Liver (tissue), 9 donors: ENCODE data around the gene RANBP17. TPM values are rescaled to one million over a fixed set of nuclear protein-coding genes. Genes with fewer than 3 reads are reported as not detected.

Experiments
- DNase-seq: peaks from one replicate; pipeline ENCODE4 v3.0.0-alpha.2; 2017; ENCODE audit warnings: low spot score
- H3K27ac ChIP-seq, 2 donors: one replicate each; pipeline ENCODE4 v1.7.0; 2013; ENCODE audit warnings: inconsistent platforms in 2 of 2, low read length in 2 of 2, control low read depth in 1 of 2, low read depth in 1 of 2, mild to moderate bottlenecking in 1 of 2
- H3K27me3 ChIP-seq, 4 donors: one replicate each; pipeline versions ENCODE4 v1.6.1 to v1.7.0; 2013; ENCODE audit warnings: low read length in 3 of 4, inconsistent platforms in 1 of 4, mild to moderate bottlenecking in 1 of 4, moderate library complexity in 1 of 4; ENCODE audit not compliant: control insufficient read depth in 4 of 4, insufficient read depth in 4 of 4
- H3K36me3 ChIP-seq, 4 donors: one replicate each; pipeline versions ENCODE4 v1.6.1 to v1.7.0; 2013; ENCODE audit warnings: low read length in 3 of 4, mild to moderate bottlenecking in 3 of 4, low read depth in 1 of 4, moderate library complexity in 1 of 4; ENCODE audit not compliant: control insufficient read depth in 4 of 4, insufficient read depth in 3 of 4
- H3K4me1 ChIP-seq, 4 donors: one replicate each; pipeline versions ENCODE4 v1.6.1 to v1.7.0; 2013; ENCODE audit warnings: low read length in 3 of 4, mild to moderate bottlenecking in 3 of 4, moderate library complexity in 1 of 4; ENCODE audit not compliant: control insufficient read depth in 4 of 4, insufficient read depth in 4 of 4
- H3K4me3 ChIP-seq, 3 donors: one replicate each; pipeline versions ENCODE4 v1.6.1 to v1.7.0; 2013; ENCODE audit warnings: low read length in 3 of 3, control low read depth in 1 of 3, low read depth in 1 of 3, mild to moderate bottlenecking in 1 of 3
- H3K9ac ChIP-seq, 2 donors: one replicate each; pipeline ENCODE4 v1.7.0; 2013; ENCODE audit warnings: low read length in 2 of 2, mild to moderate bottlenecking in 2 of 2, moderate library complexity in 2 of 2, control low read depth in 1 of 2, low read depth in 1 of 2
- H3K9me3 ChIP-seq, 4 donors: one replicate each; pipeline versions ENCODE4 v1.6.1 to v1.7.0; 2013; ENCODE audit warnings: low read length in 3 of 4; ENCODE audit not compliant: control insufficient read depth in 4 of 4
- EGR1 ChIP-seq, 2 donors: IDR thresholded peaks; 2 replicates each; pipeline ENCODE4 v1.6.1; 2016 to 2018; ENCODE audit warnings: antibody characterized with exemption in 2 of 2, low read depth in 2 of 2
- FOXA1 ChIP-seq: IDR thresholded peaks from 2 replicates; pipeline ENCODE4 v1.6.1; 2016; ENCODE audit warnings: antibody characterized with exemption
- FOXA2 ChIP-seq: IDR thresholded peaks from 2 replicates; pipeline ENCODE4 v1.6.1; 2016; ENCODE audit warnings: antibody characterized with exemption
- GABPA ChIP-seq, 2 donors: IDR thresholded peaks in 1 of 2; conservative IDR thresholded peaks in 1 of 2; 2 replicates each; pipeline ENCODE4 v1.6.1; 2016; ENCODE audit warnings: antibody characterized with exemption in 2 of 2, mild to moderate bottlenecking in 1 of 2, moderate library complexity in 1 of 2
- HNF4A ChIP-seq, 2 donors: conservative IDR thresholded peaks; 2 replicates each; pipeline ENCODE4 v1.6.1; 2016; ENCODE audit warnings: antibody characterized with exemption in 2 of 2, mild to moderate bottlenecking in 2 of 2
- HNF4G ChIP-seq: IDR thresholded peaks from 2 replicates; pipeline ENCODE4 v1.6.1; 2016; ENCODE audit warnings: antibody characterized with exemption
- JUND ChIP-seq, 2 donors: IDR thresholded peaks; 2 replicates each; pipeline ENCODE4 v1.6.1; 2016; ENCODE audit warnings: antibody characterized with exemption in 2 of 2
- NR2F2 ChIP-seq: IDR thresholded peaks from 2 replicates; pipeline ENCODE4 v1.6.1; 2016; ENCODE audit warnings: antibody characterized with exemption
- RAD21 ChIP-seq, 2 donors: IDR thresholded peaks; 2 replicates each; pipeline ENCODE4 v1.6.1; 2016; ENCODE audit warnings: antibody characterized with exemption in 2 of 2, mild to moderate bottlenecking in 2 of 2
- RXRA ChIP-seq, 2 donors: IDR thresholded peaks; 2 replicates each; pipeline ENCODE4 v1.6.1; 2017 to 2018; ENCODE audit warnings: antibody characterized with exemption in 2 of 2, mild to moderate bottlenecking in 1 of 2
- SP1 ChIP-seq: IDR thresholded peaks from 2 replicates; pipeline ENCODE4 v1.6.1; 2018; ENCODE audit warnings: antibody characterized with exemption, mild to moderate bottlenecking
- TAF1 ChIP-seq: conservative IDR thresholded peaks from 2 replicates; pipeline ENCODE4 v1.6.1; 2016; ENCODE audit warnings: antibody characterized with exemption, mild to moderate bottlenecking
- YY1 ChIP-seq: IDR thresholded peaks from 2 replicates; pipeline ENCODE4 v1.6.1; 2016; ENCODE audit warnings: antibody characterized with exemption, mild to moderate bottlenecking
- ZBTB33 ChIP-seq: IDR thresholded peaks from 2 replicates; pipeline ENCODE4 v1.6.1; 2016; ENCODE audit warnings: antibody characterized with exemption
- WGBS: extraction: QIAGEN DNeasy Blood & Tissue Kit; methylation state at CpG from one replicate; pipeline ENCODE4 v1.1.7; 2013; 5-methylcytosine and 5-hydroxymethylcytosine counted together
- polyA plus RNA-seq, 2 donors: library from polyadenylated mRNA; stranded (reverse) in 1 of 2; unstranded in 1 of 2; fragments of 200-250 nt in 1 of 2; fragments of >200 nt in 1 of 2; fragmentation: Nextera tagmentation in 1 of 2; extraction: Ambion mirVana in 1 of 2; gene quantifications; one replicate each; pipeline versions ENCODE4 v1.2.1 to v1.2.3, GENCODE V29; 2013 to 2015
- total RNA-seq, 2 donors: library from RNA; depleted of rRNA; stranded (reverse); fragments of >200 nt; gene quantifications; one replicate each; pipeline ENCODE4 v1.2.3, GENCODE V29; 2014
- TF ChIP-seq, protein P1 (sequence below): fragments of 150-350 bp; IDR thresholded peaks from 2 replicates; pipeline ENCODE4 v1.5.1; 2017; ENCODE audit warnings: improper control_type of control experiment, low read depth, low read length; ENCODE audit not compliant: missing input control
- TF ChIP-seq, protein P2 (sequence below): IDR thresholded peaks from 2 replicates; pipeline ENCODE4 v1.6.1; 2016; ENCODE audit warnings: antibody characterized with exemption
- TF ChIP-seq, protein P3 (sequence below): IDR thresholded peaks from 2 replicates; pipeline ENCODE4 v1.6.1; 2016; ENCODE audit warnings: antibody characterized with exemption
- TF ChIP-seq, protein P4 (sequence below): IDR thresholded peaks from 2 replicates; pipeline ENCODE4 v1.6.1; 2016; ENCODE audit warnings: antibody characterized with exemption, mild to moderate bottlenecking
- donor health status: healthy.
- donor health status: healthy.
- donor health status: healthy.
- donor health status: healthy.
- donor health status: healthy.

The RANBP17 gene
- total and polyA plus RNA-seq, 4 donors, result 0.83 to 10.8 (median 7.9) TPM

GRCh38 chr5:170843870-170844269, 17.9 kb upstream of the RANBP17 start:
- Histone ChIP-seq H3K27ac (no peak overlapping the region), H3K36me3 (no peaks in the 10 kb centered on the region), H3K4me3 (no peak overlapping the region), H3K9me3 (no peaks in the 10 kb centered on the region), H3K9ac (no peak overlapping the region), H3K27me3 (peaks cover 0 to 2% (median 0%) of the 10 kb centered on the region in 4 donors), H3K4me1 (no peaks in the 10 kb centered on the region)
- no peak for DNase-seq
- TF ChIP-seq TAF1, result no peak
- TF ChIP-seq RAD21 (IDR thresholded peaks at IDR 0.05), result no peak
- no peak for TF ChIP-seq HNF4G
- TF ChIP-seq, protein P1, sequence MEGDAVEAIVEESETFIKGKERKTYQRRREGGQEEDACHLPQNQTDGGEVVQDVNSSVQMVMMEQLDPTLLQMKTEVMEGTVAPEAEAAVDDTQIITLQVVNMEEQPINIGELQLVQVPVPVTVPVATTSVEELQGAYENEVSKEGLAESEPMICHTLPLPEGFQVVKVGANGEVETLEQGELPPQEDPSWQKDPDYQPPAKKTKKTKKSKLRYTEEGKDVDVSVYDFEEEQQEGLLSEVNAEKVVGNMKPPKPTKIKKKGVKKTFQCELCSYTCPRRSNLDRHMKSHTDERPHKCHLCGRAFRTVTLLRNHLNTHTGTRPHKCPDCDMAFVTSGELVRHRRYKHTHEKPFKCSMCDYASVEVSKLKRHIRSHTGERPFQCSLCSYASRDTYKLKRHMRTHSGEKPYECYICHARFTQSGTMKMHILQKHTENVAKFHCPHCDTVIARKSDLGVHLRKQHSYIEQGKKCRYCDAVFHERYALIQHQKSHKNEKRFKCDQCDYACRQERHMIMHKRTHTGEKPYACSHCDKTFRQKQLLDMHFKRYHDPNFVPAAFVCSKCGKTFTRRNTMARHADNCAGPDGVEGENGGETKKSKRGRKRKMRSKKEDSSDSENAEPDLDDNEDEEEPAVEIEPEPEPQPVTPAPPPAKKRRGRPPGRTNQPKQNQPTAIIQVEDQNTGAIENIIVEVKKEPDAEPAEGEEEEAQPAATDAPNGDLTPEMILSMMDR, result no peak
- no peak for TF ChIP-seq EGR1 (IDR thresholded peaks at IDR 0.05; ENCODE audit: low read depth in 2 of 2)
- TF ChIP-seq YY1, result no peak
- TF ChIP-seq, protein P2, sequence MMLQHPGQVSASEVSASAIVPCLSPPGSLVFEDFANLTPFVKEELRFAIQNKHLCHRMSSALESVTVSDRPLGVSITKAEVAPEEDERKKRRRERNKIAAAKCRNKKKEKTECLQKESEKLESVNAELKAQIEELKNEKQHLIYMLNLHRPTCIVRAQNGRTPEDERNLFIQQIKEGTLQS, result no peak
- no peak for TF ChIP-seq HNF4A (conservative IDR thresholded peaks at IDR 0.05)
- no peak for TF ChIP-seq RXRA (IDR thresholded peaks at IDR 0.05)
- TF ChIP-seq, protein P3, sequence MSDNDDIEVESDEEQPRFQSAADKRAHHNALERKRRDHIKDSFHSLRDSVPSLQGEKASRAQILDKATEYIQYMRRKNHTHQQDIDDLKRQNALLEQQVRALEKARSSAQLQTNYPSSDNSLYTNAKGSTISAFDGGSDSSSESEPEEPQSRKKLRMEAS, result no peak
- no peak for TF ChIP-seq NR2F2
- no peak for TF ChIP-seq FOXA1
- TF ChIP-seq JUND (IDR thresholded peaks at IDR 0.05), result no peak
- no peak for TF ChIP-seq FOXA2
- TF ChIP-seq SP1, result no peak
- no peak for TF ChIP-seq ZBTB33
- TF ChIP-seq GABPA (IDR thresholded peaks at IDR 0.05 in 1 of 2, conservative IDR thresholded peaks at IDR 0.05 in 1 of 2), result no peak
- TF ChIP-seq, protein P4, sequence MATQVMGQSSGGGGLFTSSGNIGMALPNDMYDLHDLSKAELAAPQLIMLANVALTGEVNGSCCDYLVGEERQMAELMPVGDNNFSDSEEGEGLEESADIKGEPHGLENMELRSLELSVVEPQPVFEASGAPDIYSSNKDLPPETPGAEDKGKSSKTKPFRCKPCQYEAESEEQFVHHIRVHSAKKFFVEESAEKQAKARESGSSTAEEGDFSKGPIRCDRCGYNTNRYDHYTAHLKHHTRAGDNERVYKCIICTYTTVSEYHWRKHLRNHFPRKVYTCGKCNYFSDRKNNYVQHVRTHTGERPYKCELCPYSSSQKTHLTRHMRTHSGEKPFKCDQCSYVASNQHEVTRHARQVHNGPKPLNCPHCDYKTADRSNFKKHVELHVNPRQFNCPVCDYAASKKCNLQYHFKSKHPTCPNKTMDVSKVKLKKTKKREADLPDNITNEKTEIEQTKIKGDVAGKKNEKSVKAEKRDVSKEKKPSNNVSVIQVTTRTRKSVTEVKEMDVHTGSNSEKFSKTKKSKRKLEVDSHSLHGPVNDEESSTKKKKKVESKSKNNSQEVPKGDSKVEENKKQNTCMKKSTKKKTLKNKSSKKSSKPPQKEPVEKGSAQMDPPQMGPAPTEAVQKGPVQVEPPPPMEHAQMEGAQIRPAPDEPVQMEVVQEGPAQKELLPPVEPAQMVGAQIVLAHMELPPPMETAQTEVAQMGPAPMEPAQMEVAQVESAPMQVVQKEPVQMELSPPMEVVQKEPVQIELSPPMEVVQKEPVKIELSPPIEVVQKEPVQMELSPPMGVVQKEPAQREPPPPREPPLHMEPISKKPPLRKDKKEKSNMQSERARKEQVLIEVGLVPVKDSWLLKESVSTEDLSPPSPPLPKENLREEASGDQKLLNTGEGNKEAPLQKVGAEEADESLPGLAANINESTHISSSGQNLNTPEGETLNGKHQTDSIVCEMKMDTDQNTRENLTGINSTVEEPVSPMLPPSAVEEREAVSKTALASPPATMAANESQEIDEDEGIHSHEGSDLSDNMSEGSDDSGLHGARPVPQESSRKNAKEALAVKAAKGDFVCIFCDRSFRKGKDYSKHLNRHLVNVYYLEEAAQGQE, result no peak
- 51% methylated on average over 2 of the region's 2 CpGs for WGBS
